HepG2 (cell line): ENCODE results near the gene CCDC201. TPM values are rescaled to one million over a fixed set of nuclear protein-coding genes. Genes with fewer than 3 reads are reported as not detected.
A peak's percentile ranks its signal among the peaks of the same experiment; 100 is the strongest.

Experiments used
- HOXA5 ChIP-seq: sonication (generic); formaldehyde crosslinking; IDR thresholded peaks from 2 replicates; pipeline ENCODE4 v1.4.0; 2020; ENCODE audit warnings: missing genetic modification reagents
- KLF6 ChIP-seq: IDR thresholded peaks from 2 replicates; pipeline ENCODE4 v1.8.0; 2016; ENCODE audit warnings: missing biosample characterization, missing genetic modification reagents
- NFE2L2 ChIP-seq: fragments of 150-350 bp; IDR thresholded peaks from 2 replicates; pipeline ENCODE4 v1.6.1; 2014; ENCODE audit warnings: low read length
- NR2F2 ChIP-seq: IDR thresholded peaks from 2 replicates; pipeline ENCODE4 v1.6.1; 2012; ENCODE audit warnings: low read depth, inconsistent platforms, borderline replicate concordance
- PRPF4 ChIP-seq: fragments of 200-400 bp; formaldehyde crosslinking; IDR thresholded peaks from 2 replicates; pipeline ENCODE4 v1.6.1; 2016; ENCODE audit warnings: low read length, low read depth; ENCODE audit not compliant: poor library complexity, severe bottlenecking
- SYNCRIP ChIP-seq: fragments of 200-400 bp; formaldehyde crosslinking; IDR thresholded peaks from 2 replicates; pipeline ENCODE4 v1.6.1; 2018; ENCODE audit warnings: mild to moderate bottlenecking, low read depth, low read length; ENCODE audit not compliant: insufficient read depth
- TBL1XR1 ChIP-seq: fragments of 150-350 bp; IDR thresholded peaks from 2 replicates; pipeline ENCODE4 v1.6.1; 2014; ENCODE audit warnings: borderline replicate concordance, low read length; ENCODE audit not compliant: partially characterized antibody
- ZKSCAN8 ChIP-seq: IDR thresholded peaks from 2 replicates; pipeline ENCODE4 v1.6.1; 2016; ENCODE audit warnings: borderline replicate concordance, missing genetic modification reagents, missing compliant biosample characterization
- ZNF329 ChIP-seq: sonication (generic); formaldehyde crosslinking; IDR thresholded peaks from 2 replicates; pipeline ENCODE4 v1.9.0; 2021; ENCODE audit warnings: low read depth, mild to moderate bottlenecking, missing genetic modification reagents
- ZNF468 ChIP-seq: sonication (generic); formaldehyde crosslinking; IDR thresholded peaks from 2 replicates; pipeline ENCODE4 v1.8.0; 2022; ENCODE audit warnings: mild to moderate bottlenecking, moderate library complexity, missing genetic modification reagents
- ZNF513 ChIP-seq: sonication (generic); formaldehyde crosslinking; conservative IDR thresholded peaks from 2 replicates; pipeline ENCODE4 v1.5.0; 2020; ENCODE audit warnings: missing genetic modification reagents
- ZNF780A ChIP-seq: sonication (generic); formaldehyde crosslinking; IDR thresholded peaks from 2 replicates; pipeline ENCODE4 v1.8.0; 2022; ENCODE audit warnings: mild to moderate bottlenecking, missing genetic modification reagents, moderate library complexity
- ZNF83 ChIP-seq: sonication (generic); formaldehyde crosslinking; IDR thresholded peaks from 2 replicates; pipeline ENCODE4 v1.4.0; 2020; ENCODE audit warnings: missing genetic modification reagents, mild to moderate bottlenecking, borderline replicate concordance
- polyA plus RNA-seq, 8 experiments: library from polyadenylated mRNA; depleted of rRNA in 3 of 8; stranded (reverse) in 7 of 8; unstranded in 1 of 8; fragments of >200 nt; fragmentation: Illumina TruSeq in 4 of 8; extraction: Trizol in 4 of 8; gene quantifications; 2 replicates each; pipeline versions ENCODE4 v1.2.1 to v1.2.3, GENCODE V29; 2011 to 2016; ENCODE audit warnings: low read depth in 4 of 8, missing spikeins in 1 of 8, mixed read lengths in 1 of 8; ENCODE audit not compliant: insufficient read depth in 1 of 8
- total RNA-seq, 5 experiments: library from RNA; depleted of rRNA; stranded (reverse); fragments of >200 nt; fragmentation: Illumina TruSeq; extraction: Trizol; gene quantifications; 2 replicates each; pipeline ENCODE4 v1.2.3, GENCODE V29; 2016; ENCODE audit warnings: low read depth in 1 of 5
- TF ChIP-seq, protein P1 (sequence below): IDR thresholded peaks from 2 replicates; pipeline ENCODE4 v1.6.1; 2016; ENCODE audit warnings: mild to moderate bottlenecking
- TF ChIP-seq, protein P2 (sequence below): sonication (generic); formaldehyde crosslinking; IDR thresholded peaks from 2 replicates; pipeline ENCODE4 v1.4.0; 2020; ENCODE audit warnings: mild to moderate bottlenecking, missing genetic modification reagents

CCDC201 gene
- total and polyA plus RNA-seq, 2 of the 13 experiments (the other 11 are each of a cell fraction or from before 2014, with no cell fraction given) = 0.92 TPM; not detected in 1

DNA sequence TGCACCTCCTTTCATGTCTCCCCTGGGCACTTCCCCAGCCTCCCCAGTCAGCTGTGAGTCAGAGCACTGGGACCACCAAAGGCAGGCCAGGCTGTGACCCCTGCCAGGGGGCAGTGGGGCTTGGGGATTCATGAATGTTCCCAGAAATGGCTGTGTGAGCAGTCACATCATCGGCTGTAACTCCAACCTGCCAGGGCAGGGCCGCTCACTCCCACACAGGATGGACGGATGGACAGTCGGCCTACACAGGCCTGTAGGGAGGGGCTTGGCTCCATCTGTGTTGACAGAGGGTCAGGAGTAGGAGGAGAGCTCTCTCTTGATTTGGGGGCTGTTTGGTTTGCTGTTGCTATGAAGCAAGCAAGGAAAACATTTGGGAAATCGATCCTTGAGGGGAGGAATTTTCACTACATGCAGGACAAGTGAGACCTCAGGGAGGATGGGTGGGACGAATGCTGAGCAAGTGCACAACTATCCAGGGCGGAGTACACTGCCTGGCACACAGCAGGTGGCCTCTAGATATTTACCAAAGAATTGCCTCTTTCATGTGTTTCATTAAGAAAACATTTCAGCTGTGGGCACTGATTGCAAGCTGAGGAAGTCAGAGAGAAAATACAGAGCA is 12.5 kb upstream of the CCDC201 start (continued):
- TF ChIP-seq ZNF468 (CRISPR knock-in tag) (no peak), HOXA5 (CRISPR knock-in tag) (peak; percentile 85), PRPF4 (no peak), SYNCRIP (no peak), ZNF329 (CRISPR knock-in tag) (peak; percentile 51; the same call in 1 of the 2 replicates), TBL1XR1 (peak; percentile 63), ZNF513 (CRISPR knock-in tag) (0 out of 2 replicates have a peak, but pooled peaks have one; percentile 71), ZNF83 (CRISPR knock-in tag) (no peak), NFE2L2 (no peak), ZKSCAN8 (CRISPR knock-in tag) (peak; percentile 97), KLF6 (CRISPR knock-in tag) (peak; percentile 94), ZNF780A (CRISPR knock-in tag) (no peak), NR2F2 (no peak)
- TF ChIP-seq, protein P1, sequence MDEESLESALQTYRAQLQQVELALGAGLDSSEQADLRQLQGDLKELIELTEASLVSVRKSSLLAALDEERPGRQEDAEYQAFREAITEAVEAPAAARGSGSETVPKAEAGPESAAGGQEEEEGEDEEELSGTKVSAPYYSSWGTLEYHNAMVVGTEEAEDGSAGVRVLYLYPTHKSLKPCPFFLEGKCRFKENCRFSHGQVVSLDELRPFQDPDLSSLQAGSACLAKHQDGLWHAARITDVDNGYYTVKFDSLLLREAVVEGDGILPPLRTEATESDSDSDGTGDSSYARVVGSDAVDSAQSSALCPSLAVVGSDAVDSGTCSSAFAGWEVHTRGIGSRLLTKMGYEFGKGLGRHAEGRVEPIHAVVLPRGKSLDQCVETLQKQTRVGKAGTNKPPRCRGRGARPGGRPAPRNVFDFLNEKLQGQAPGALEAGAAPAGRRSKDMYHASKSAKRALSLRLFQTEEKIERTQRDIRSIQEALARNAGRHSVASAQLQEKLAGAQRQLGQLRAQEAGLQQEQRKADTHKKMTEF = peak; percentile 99
- TF ChIP-seq, protein P2, sequence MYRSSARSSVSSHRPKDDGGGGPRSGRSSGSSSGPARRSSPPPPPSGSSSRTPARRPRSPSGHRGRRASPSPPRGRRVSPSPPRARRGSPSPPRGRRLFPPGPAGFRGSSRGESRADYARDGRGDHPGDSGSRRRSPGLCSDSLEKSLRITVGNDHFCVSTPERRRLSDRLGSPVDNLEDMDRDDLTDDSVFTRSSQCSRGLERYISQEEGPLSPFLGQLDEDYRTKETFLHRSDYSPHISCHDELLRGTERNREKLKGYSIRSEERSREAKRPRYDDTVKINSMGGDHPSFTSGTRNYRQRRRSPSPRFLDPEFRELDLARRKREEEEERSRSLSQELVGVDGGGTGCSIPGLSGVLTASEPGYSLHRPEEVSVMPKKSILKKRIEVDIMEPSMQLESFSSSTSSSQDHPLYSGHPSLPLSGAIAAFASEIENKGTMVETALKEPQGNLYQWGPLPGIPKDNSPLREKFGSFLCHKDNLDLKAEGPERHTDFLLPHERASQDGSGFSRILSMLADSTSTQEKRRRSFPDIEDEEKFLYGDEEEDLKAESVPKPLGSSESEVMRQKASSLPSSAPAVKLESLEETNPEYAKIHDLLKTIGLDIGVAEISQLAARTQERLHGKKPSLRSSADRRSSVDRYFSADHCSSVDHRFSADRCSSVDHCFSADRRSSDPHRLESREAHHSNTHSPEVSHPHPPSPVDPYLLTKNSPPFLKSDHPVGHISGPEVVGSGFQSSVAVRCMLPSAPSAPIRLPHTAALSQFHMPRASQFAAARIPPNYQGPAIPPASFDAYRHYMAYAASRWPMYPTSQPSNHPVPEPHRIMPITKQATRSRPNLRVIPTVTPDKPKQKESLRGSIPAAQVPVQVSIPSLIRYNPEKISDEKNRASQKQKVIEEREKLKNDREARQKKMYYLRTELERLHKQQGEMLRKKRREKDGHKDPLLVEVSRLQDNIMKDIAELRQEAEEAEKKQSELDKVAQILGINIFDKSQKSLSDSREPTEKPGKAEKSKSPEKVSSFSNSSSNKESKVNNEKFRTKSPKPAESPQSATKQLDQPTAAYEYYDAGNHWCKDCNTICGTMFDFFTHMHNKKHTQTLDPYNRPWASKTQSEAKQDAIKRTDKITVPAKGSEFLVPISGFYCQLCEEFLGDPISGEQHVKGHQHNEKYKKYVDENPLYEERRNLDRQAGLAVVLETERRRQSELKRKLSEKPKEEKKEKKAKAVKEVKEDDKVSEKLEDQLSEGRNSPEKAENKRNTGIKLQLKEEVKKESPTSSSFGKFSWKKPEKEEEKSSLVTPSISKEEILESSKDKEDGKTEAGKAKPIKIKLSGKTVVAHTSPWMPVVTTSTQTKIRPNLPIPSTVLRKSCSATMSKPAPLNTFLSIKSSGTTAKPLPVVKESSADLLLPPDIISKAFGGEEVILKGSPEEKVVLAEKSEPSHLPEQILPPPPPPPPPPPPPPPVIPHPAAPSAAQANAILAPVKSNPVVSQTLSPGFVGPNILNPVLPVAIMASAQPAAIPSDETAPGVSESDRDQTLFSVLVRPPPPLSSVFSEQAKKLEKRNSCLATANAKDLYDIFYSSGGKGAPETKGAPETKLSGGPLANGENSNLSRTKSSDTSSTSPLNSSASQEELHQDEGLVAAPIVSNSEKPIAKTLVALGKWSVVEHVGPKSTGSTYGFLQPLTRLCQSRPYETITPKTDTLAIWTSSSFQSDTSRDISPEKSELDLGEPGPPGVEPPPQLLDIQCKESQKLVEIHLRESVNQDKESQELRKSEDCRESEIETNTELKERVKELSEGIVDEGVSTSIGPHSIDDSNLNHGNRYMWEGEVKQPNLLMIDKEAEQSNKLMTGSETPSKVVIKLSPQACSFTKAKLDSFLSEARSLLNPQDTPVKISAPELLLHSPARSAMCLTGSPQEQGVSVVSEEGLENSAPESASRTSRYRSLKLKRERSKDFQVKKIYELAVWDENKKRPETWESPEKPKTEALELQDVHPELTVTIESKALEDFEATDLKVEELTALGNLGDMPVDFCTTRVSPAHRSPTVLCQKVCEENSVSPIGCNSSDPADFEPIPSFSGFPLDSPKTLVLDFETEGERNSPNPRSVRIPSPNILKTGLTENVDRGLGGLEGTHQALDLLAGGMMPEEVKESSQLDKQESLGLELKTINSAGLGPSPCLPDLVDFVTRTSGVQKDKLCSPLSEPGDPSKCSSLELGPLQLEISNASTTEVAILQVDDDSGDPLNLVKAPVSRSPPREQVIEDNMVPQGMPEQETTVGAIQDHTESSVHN = peak; percentile 80; the same call in 1 of the 2 replicates
